Cerebellar cortex (tissue), 1 donor: ENCODE results near the gene CCR7.
A peak's percentile ranks its signal among the peaks of the same experiment; 100 is the strongest.

Experiments
- DNase-seq: peaks from one replicate; pipeline ENCODE4 v3.0.0-alpha.2; 2015; ENCODE audit warnings: low spot score

Gene CCR7

GRCh38 chr17:40516581-40517285 lies 48.5 kb downstream of the CCR7 start:
- no peak for DNase-seq

- DNase-seq = no peak
Measured at GRCh38 chr17:40515491-40516041, 49.7 kb downstream of the CCR7 start.

GRCh38 chr17:40515011-40515410 lies 50.3 kb downstream of the CCR7 start:
- no peak for DNase-seq

- no peak for DNase-seq
Measured at GRCh38 chr17:40514013-40514875, 51.0 kb downstream of the CCR7 start.

- no peak for DNase-seq
Measured at GRCh38 chr17:40511667-40512220, 53.5 kb downstream of the CCR7 start.

- no peak for DNase-seq
Measured at GRCh38 chr17:40511136-40511535, 54.1 kb downstream of the CCR7 start.

- DNase-seq = peak; percentile 78
Measured at GRCh38 chr17:40510328-40510648, 55.0 kb downstream of the CCR7 start.

GRCh38 chr17:40509626-40510327 lies 55.5 kb downstream of the CCR7 start:
- DNase-seq = no peak

GRCh38 chr17:40506786-40507185 lies 58.5 kb downstream of the CCR7 start:
- no peak for DNase-seq
